Activated T-helper 1 cell treated with Interleukin-2 at 50 U/mL for 16 hours (primary cell): ENCODE data around the gene SLC35A4.

ENCODE experiments used
- DNase-seq: peaks from one replicate; pipeline ENCODE4 v3.0.0-alpha.2; 2020; ENCODE audit warnings: low read depth

SLC35A4 gene, protein sequence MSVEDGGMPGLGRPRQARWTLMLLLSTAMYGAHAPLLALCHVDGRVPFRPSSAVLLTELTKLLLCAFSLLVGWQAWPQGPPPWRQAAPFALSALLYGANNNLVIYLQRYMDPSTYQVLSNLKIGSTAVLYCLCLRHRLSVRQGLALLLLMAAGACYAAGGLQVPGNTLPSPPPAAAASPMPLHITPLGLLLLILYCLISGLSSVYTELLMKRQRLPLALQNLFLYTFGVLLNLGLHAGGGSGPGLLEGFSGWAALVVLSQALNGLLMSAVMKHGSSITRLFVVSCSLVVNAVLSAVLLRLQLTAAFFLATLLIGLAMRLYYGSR

DNA sequence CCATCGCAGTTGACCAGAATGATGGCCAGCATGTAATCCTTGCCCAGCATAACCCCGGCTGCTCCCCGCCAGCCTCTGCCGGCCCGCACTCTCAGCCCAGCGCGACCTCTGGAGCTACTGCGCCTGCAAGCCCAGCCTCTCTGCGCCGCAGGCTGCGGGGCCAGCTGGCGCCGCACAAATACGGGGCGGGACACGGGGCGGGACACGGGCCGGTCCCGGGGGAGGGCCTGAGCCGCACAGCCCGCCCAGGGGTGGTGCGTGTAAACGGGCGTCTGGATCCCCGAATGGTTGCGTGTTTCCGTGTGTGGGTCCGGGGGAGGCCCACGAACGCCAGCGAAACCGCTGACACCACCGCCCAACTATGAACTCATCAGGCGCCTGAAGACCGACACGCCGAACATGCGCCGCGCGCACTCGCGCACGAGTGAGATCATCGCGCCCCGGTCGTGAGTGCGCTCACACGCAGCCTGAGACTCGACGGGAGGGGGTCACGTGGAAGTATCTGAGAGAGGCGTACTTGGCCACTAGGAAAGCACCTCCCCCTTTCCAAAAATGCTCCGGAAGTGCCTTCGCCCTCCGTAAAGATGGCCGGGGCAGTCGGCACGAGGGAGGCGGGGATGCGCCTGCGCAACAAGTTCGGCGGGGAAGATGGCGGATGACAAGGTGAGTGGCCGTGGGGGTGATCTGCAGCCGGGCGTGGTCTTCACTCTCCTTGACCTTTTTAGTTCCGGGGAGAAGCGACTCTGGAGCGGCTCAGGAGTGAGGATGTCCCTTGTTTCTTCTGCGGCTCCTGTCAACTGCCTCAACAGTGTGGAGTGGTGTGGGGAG, at the start of gene SLC35A4, which contains the start of gene APBB3:
Gene SLC35A4, plus strand, starts transcription at position 633 of the 828 bp plus-strand sequence. CDS start 2,342 bp downstream, outside the sequence.
Gene APBB3, minus strand, starts transcription at position 403 of the 828 bp plus-strand sequence. Its CDS starts 353 bp downstream, at position 50.
- DNase-seq: peak; percentile 95

DNA sequence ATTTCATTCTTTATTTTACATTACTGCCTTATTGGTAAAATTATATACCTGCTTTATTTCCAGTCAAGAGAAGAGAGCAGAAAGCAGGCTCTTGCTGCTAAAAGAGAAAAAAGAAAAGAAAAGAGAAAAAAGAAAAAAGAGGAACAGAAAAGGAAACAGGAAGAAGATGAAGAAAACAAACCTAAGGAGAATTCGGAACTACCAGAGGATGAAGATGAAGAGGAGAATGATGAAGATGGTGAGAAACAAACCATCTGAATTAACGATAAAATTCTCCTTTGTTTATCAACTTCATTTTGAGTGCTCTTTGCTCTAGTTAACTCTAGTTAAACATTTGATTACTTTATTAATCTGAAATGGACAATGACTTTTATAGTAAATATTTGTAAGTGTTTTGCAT, 40.6 kb upstream of the SLC35A4 start:
- DNase-seq: no peak

DNA sequence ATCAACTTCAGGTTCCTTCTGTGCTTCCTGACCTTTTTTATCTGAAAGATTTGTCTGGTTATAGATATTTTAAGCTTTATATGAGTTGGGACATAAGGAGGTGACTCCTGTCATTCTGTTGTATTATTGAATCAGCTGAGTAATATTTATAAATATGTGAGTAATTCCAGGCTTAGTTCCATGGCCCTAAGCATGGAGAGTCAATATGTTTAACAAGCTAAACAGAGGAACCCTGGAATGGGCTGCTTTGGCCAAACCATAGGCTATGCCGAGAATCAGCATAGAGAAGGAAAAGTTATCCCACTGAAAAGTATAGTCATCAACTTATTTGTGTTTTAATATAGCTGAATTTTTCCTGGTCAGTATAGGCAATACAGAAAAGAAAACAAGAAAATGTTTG, 24.4 kb upstream of the SLC35A4 start:
- no peak for DNase-seq

DNA sequence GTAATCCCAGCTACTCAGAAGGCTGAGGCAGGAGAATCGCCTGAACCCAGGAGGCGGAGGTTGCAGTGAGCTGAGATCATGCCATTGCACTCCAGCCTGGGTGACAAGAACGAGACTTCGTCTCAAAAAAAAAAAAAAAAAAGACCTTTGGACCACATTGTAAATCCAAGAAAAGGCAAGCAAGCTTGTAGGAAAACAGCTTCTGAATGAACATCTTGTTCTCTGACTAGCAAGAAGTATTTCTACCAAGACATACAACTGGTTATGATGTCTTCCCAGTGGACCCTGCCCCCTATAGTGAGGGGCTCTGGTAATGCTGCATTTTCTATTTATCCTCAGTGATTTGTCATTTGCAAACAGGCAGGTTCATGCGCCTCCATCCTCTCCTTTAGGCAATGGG, 21.7 kb upstream of the SLC35A4 start:
- no peak for DNase-seq

DNA sequence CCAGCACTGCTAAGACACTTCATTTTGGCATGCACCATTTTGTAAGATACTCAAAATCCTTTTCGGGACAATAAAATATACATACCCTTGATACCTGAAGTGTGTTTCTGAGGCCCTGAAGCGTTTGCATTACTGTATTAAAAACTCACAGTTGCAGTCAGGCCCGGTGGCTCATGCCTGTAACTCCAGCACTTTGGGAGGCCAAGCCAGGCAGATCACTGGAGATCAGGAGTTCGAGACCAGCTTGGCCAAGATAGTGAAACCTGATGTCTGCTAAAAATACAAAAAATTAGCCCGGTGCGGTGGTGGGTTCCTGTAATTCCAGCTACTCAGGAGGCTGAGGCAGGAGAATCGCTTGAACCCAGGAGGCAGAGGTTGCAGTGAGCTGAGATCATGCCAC, 19.6 kb upstream of the SLC35A4 start:
- no peak for DNase-seq

DNA sequence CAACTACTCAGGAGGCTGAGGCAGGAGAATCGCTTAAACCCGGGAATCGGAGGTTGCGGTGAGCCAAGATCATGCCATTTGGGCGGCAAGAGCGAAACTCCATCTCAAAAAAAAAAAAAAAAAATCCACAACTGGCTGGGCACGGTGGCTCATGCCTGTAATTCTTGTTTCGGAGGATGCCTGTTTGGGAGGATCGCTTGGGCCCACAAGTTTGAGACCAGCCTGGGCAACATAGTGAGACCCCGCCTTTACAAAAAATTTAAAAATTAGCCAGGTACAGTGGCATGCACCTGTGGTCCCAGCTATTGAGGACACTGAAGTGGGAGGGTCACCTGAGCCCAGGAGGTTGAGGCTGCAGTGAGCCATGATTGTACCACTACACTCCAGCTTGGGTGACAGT, 19.0 kb upstream of the SLC35A4 start:
- no peak for DNase-seq

DNA sequence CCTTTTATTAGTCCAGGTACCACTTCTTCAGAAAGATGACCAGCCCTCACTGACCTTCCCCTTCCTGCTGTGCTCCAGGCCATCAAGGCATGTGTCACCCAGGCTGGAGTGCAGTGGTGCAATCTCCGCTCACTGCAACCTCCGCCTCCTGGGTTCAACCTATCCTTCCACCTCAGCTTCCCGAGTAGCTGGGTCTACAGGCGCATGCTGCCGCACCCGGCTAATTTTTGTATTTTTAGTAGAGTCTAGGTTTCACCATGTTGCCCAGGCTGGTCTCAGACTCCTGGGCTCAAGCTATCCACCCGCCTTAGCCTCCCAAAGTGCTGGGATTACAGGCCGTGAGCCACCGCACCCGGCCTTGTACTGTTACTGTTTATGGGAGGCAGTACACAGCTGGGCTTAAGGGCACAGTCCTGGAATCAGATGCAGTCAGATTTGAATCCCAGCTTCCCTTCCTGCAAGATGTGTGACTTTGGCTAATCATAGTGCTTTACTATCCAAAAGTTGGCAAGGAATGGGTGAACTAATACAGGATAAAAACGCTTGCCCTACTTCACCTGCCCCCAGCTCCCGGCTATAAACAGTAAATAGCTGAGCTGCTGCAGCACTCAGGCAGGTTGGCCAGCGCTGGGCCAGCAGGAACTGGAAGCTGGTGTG, 17.6 kb upstream of the SLC35A4 start:
- no peak for DNase-seq

DNA sequence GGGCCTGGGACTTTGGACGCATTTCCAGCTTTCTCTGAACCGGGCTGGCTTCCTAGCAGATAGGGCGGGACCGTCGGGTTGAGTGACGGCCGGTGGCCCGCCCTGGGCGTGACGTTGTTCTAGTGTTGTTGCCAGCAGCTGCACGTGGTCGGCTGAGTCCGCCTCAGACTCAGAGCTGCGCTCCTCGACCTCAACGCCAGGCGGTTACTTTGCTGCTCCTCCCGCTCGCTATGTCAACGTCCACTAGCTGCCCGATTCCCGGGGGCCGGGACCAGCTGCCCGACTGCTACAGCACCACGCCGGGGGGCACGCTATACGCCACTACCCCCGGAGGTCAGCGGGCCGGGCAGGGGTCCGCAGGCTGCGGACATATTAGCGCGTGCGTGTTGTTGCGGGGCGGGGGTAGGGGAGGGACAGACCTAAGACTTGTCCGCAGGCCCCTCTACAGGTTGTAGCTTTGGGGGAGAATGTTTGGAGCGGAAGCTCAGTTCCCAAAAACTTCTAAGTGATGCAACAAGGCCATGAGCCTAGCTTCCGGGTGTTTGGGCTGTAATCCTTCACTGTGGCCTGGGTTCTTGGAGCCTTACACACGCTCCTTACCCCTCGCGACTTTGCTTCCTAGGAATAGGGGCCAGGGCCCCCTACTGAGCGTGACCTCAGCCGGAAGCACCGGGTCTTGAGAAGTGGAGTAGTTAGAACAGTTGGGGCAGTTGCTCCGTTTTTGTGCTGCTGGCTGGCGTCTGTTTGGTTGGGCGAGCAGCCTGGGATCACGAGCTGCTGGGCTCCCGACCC, 16.9 kb upstream of the SLC35A4 start, which contains the start of gene EIF4EBP3:
Gene EIF4EBP3, plus strand, starts transcription at position 155 of the 792 bp plus-strand sequence. Its CDS starts 76 bp downstream, at position 231.
- DNase-seq: peak; percentile 79

DNA sequence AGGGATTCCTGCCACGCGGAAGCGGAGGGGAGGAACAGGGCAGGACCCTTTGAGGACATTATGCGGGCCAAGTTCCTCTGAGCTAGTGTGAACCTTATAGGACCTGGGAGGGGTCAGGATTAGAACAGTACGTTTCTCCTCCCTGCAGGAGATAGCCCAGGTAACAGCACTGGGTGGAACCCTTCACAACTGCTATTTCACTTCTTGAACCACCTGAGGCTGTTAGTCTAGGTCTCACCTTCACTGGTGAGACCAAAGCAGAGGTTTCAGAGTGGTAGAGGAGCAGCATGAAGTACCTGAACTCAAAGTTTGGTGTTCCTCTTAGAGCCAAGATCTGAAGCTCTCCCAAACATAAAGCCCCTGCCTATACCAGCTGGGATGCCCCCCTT, 16.3 kb upstream of the SLC35A4 start:
- DNase-seq: no peak

DNA sequence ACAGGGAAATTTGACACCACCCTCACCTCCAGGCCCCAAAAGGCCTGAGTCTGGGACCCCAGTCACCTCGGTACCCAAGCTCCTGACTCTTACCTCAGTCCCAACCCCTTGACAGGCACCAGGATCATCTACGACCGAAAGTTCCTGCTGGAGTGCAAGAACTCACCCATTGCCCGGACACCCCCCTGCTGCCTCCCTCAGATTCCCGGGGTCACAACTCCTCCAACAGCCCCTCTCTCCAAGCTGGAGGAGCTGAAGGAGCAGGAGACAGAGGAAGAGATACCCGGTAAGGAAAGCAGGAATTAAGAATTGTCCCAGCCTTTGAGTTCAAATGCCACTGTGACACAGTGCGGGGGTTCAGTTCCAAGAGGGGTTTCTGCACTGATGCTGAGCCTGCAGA, 15.8 kb upstream of the SLC35A4 start:
- no peak for DNase-seq

DNA sequence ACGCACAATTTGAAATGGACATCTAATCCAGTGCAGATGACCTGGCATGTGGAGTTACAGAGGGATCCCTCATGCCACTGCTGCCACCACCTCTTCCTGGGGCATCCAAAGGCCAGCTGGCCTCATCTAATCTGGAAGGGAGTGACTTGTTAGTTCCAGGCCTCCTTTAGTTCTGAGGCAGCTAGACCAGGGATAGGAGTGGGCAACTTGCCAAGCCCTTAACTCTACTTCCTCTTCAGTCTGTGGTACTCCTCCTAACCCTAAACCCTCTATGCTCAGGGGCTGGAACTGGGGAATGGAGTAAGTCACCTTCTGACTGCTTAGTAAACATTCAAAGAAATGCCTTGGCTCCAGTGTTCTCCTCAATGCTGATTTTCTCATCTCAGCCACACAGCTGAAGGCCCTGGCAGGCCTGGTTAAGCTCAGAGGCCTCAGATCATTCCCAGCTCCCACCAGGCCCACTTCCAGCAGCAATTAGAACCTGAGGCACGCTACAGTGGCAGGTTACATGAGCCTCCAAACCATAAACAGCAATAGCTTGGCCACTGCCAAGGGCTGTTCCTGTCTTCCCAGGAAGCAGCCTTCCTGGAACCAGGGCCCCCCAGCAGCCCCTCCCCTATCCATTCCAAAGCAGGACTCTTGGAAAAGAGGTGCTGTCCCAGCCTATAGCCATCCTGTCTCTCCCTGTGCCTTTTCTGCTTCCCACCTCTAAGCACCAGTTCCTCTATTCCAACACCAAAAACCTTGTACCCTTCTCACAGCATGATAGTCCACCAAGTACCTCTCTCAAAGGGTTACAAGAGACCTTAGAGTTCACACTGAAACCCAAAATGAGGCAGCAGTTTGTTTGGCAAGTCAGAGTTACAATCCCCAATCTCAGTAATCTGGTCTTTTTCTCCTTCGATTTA, 15.1 kb upstream of the SLC35A4 start:
- no peak for DNase-seq

DNA sequence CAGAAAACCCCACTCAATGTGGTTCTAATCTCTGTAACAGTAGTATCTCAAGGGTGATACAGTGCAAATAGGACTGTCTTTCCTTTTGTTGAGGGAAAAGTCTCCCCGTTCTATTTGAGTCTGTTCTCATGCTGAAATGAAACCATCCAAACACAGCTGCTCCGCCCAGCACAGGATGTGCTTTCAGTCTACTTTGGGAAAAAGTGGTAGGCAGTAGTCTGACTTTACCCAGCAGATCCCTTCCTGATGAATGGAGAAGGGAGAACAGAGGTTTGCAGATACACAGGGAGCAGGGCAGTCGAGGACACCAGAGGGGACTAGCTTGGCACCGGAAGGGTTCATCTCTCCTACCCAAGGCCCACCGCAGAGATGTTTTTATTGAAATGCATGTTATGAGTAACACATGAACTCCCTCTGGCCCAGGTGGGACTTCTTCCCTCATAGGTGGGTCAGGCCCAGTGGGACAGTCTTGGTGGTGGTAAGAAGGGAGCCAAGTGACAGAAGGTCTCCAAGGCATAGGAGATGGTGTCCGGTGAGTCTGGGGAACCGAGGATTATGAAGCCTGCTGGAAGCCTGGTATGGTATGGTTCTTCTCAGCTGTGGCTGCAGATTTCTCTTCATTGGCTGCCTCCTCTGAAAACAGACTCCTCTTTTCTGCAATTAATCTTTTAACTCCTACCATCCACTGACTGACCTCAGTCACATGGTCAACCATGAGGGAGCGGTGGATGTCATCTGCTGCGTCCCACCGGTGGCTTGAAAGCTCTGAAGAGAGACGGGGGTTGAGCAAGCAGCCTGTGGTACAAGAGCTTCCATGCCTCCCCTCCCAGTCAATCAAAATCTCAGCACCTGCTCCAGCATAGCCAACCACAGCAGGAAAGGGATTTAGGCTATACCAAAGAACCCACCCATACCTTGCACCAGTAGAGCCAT, 14.2 kb upstream of the SLC35A4 start:
- no peak for DNase-seq

DNA sequence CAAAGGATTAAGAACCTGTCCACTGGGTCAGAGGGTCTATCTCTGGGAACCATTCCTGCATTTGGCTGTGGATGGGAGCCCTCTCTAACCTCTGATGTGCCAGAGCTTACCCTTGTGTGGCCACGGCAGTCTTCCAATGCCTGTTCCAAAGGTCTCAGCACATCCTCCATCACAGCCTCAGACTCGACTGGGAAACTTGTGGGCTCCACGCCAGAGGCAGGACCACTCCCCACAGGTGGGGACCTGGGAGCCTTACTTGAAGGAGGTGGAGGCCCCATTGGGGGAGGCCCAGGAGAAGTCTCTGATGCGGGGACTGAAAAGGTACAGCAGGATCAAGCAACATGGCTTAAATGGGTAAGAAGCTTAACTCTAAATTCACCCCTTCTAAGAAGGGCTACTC, 12.8 kb upstream of the SLC35A4 start:
- DNase-seq: no peak

DNA sequence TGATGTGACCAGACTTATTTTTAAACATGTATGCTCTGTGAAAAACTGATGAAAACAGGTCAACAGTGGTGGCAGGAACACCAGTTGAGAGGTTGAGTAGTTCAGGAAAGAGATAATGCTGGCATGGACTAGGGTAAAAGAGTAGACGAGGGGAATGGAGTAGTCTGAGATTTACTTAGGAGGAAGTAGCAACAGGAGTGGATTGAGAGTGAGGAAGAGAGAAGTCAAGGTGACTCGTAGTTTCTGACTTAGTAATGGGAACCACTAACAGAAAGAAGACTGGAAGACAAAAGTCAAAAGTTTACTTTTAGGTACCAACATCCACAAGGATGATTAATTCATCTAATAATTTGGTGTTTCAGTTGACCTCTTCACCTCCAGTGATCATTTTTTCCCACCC, 11.0 kb upstream of the SLC35A4 start:
- DNase-seq: no peak

DNA sequence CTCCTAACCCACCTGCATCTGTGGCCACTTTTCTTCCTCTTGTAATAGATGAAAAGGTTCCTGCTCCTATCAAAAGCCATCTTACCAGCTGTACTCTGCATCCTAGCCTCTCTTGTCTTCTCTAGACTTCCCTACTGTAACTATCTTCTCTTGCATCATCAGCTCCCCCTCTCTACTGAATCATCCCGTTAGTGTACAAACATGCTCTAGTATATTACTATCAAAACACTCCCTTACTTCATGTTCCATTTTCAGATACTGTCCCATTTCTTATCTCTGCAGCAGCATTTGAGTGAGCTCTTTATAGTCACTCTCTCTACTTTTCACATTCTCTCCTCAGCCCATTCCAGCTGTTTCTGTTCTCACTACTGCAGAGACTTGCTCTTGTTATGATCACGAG, 10.2 kb upstream of the SLC35A4 start:
- no peak for DNase-seq

DNA sequence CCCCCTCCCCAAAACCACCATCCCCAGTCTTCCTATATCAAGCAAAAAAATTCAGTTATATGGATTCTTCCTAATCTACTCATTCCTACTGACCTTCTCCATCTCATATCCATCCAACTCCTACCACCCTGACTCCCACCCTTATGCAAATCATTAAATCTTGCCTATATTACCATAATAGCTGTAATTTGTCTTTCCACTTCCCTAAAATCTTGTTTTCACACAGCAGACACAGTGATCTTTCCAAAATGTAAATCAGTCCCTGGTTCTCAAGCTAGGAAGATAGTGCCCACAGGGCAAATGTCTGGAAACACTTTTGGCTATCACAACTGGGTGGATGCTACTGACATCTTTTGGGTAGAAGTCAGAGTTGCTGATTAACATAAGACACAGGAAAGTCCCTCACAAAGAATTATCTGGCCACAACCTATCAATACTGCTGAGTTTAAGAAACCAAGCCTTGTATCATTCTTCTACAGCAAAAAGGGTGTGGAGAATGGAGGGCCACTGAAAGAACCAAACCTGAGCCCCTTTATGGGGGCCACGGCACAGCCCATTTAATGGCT, 8.8 kb upstream of the SLC35A4 start:
- no peak for DNase-seq

DNA sequence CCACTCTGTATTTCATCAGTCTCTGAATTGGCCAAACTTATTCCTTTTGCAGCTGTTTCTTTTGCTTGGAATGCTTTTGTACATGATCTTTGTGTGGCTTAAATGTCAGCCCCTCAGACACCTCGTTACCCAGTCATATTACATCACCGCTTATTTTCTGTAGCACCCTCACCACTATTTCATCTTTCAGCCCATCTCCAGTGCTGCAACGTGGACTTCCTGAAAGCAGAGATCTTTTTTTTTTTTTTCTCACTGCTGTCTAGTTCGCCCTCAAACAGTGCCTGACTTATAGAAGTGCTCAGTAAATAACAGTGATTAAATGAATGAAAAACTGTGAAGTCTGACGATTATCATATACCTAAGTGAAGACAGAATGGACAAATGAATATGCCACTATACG, 8.2 kb upstream of the SLC35A4 start:
- no peak for DNase-seq

DNA sequence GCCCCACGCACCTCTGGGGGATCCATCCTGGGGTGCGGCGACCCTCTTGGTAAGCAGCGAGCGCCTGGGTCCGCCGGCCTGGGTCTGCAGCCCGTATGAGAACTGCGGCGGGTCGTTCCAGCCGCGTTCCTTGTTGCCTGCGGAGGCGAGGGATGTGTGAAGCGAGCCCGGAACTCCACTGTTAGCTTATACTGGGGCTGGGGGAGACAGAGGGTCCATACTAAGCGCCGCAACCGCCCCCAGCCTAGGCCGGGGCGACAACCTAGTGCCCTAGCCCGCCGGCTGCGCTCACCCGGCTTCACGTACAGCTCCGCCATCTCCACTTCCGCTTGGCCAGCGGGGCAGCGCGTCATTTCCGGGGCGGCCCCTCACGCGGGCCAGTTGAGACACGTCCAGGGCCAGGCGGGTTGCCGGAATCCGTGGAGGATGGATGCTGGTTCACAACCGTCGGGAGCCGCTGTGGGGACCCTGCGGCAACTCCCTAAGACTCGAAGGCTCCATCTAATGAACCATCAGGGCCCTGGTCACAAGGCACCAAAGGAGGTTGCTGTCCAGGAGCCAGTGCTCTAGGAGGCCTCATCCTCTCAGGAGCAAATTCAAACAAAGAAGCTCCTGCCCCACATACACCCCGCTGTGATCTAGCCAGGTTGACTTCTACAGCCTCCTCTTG, 7.4 kb upstream of the SLC35A4 start, which contains the start of gene SRA1:
Gene SRA1, minus strand, starts transcription at position 338 of the 670 bp plus-strand sequence. Its CDS starts 21 bp downstream, at position 317.
- DNase-seq: peak; percentile 75

DNA sequence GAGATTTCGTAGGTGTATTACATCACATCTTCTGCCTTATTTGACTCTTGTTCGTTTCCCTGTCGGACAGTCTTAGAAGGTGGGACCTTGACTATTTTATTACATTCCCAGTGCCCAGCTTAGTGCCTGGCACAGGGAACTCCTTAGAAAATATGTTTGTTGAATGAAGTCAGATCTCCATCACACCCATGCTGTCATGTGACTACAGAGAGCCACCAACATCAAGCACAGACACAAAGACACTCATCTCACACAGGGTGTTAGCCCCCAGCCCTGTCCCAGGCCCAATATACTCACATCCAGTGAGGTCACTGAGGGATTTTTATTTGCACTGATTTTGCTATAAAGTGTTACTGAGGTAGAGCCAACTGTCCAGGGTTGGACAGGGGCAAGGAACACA, 6.7 kb upstream of the SLC35A4 start:
- DNase-seq: no peak
